Choroid plexus epithelial cell (primary cell): ENCODE results near the gene FUZ.

Experiments used
- DNase-seq: peaks from one replicate; pipeline ENCODE4 v3.0.0-alpha.2; 2010; ENCODE audit warnings: low read depth
- H3K4me3 ChIP-seq: 2 replicates; pipeline ENCODE4 v1.5.1; 2011; ENCODE audit warnings: low read depth, mild to moderate bottlenecking, control low read depth, low read length, moderate library complexity
- CTCF ChIP-seq: conservative IDR thresholded peaks from 2 replicates; pipeline ENCODE4 v1.5.1; 2011; ENCODE audit warnings: low read depth, mild to moderate bottlenecking, control low read depth, inconsistent platforms, low read length, moderate library complexity

Gene FUZ

GRCh38 chr19:49837425-49837824 lies 24.3 kb upstream of the FUZ start:
- TF ChIP-seq CTCF: no peak
- no peak overlapping the region for H3K4me3 ChIP-seq
- DNase-seq: no peak

- DNase-seq: peak; percentile 73
- H3K4me3 ChIP-seq: no peak overlapping the region
- TF ChIP-seq CTCF: no peak
Measured at GRCh38 chr19:49837009-49837310, 23.9 kb upstream of the FUZ start.

- no peak overlapping the region for H3K4me3 ChIP-seq
- no peak for TF ChIP-seq CTCF
Measured at GRCh38 chr19:49836176-49837008, 23.3 kb upstream of the FUZ start.

GRCh38 chr19:49835562-49835961 lies 22.5 kb upstream of the FUZ start:
- no peak overlapping the region for H3K4me3 ChIP-seq
- no peak for TF ChIP-seq CTCF
- DNase-seq: no peak

More at GRCh38 chr19:49836176-49837008, 23.3 kb upstream of the FUZ start:
- DNase-seq: no peak

- no peak for DNase-seq
- TF ChIP-seq CTCF: no peak
- no peak overlapping the region for H3K4me3 ChIP-seq
Measured at GRCh38 chr19:49833599-49833998, 20.5 kb upstream of the FUZ start.

- H3K4me3 ChIP-seq: no peak overlapping the region
- DNase-seq: peak; percentile 48
Measured at GRCh38 chr19:49832556-49832955, 19.5 kb upstream of the FUZ start.

More at GRCh38 chr19:49832556-49832955, 19.5 kb upstream of the FUZ start:
- TF ChIP-seq CTCF: no peak
